Thymus (tissue), 11 donors: ENCODE measurements around the gene SNTG2. TPM values are rescaled to one million over a fixed set of nuclear protein-coding genes. Genes with fewer than 3 reads are reported as not detected.

Source experiments
- DNase-seq, 9 donors: peaks; one replicate each; pipeline ENCODE4 v3.0.0-alpha.2; 2013; ENCODE audit warnings: low spot score in 9 of 9, low read depth in 6 of 9, missing footprints in 1 of 9
- H3K27ac ChIP-seq, 2 donors: one replicate each; pipeline ENCODE4 v1.5.1; 2013; ENCODE audit warnings: control low read depth in 1 of 2, low read depth in 1 of 2, low read length in 1 of 2, mild to moderate bottlenecking in 1 of 2, moderate library complexity in 1 of 2
- H3K27me3 ChIP-seq, 2 donors: one replicate each; pipeline ENCODE4 v1.5.1; 2013; ENCODE audit warnings: low read length in 1 of 2; ENCODE audit not compliant: control insufficient read depth in 2 of 2, insufficient read depth in 1 of 2
- H3K36me3 ChIP-seq, 2 donors: one replicate each; pipeline ENCODE4 v1.5.1; 2013; ENCODE audit warnings: low read length in 1 of 2, mild to moderate bottlenecking in 1 of 2, moderate library complexity in 1 of 2; ENCODE audit not compliant: control insufficient read depth in 2 of 2, insufficient read depth in 2 of 2
- H3K4me1 ChIP-seq, 2 donors: one replicate each; pipeline ENCODE4 v1.5.1; 2013; ENCODE audit warnings: low read length in 2 of 2; ENCODE audit not compliant: control insufficient read depth in 2 of 2, insufficient read depth in 2 of 2
- H3K4me3 ChIP-seq, 2 donors: one replicate each; pipeline ENCODE4 v1.5.1; 2013; ENCODE audit warnings: low read length in 2 of 2, control low read depth in 1 of 2, mild to moderate bottlenecking in 1 of 2
- H3K9me3 ChIP-seq, 2 donors: one replicate each; pipeline ENCODE4 v1.5.1; 2013; ENCODE audit warnings: low read length in 1 of 2, mild to moderate bottlenecking in 1 of 2; ENCODE audit not compliant: control insufficient read depth in 2 of 2, insufficient read depth in 1 of 2
- WGBS: extraction: QIAGEN DNeasy Blood & Tissue Kit; methylation state at CpG from one replicate; pipeline ENCODE4 v1.1.7; 2013; 5-methylcytosine and 5-hydroxymethylcytosine counted together
- polyA plus RNA-seq: library from polyadenylated mRNA; stranded (reverse); fragments of 200-250 nt; gene quantifications from one replicate; pipeline ENCODE4 v1.2.3, GENCODE V29; 2013
- total RNA-seq: library from RNA; stranded (reverse); fragments of 120-200 nt; gene quantifications from one replicate; pipeline ENCODE4 v1.2.4, GENCODE V29; 2013
- donor health status: healthy.

Gene SNTG2
- total and polyA plus RNA-seq, 2 donors = 0.33 to 1.2 TPM

- Histone ChIP-seq H3K27ac (no peak overlapping the region), H3K36me3 (no peaks in the 10 kb centered on the region), H3K9me3 (no peaks in the 10 kb centered on the region), H3K4me1 (no peaks in the 10 kb centered on the region), H3K4me3 (no peak overlapping the region), H3K27me3 (no peaks in the 10 kb centered on the region)
- no peak for DNase-seq
- 93% methylated on average over 20 of the region's 20 CpGs for WGBS
These were observed 336.8 kb downstream of the SNTG2 start for GRCh38 chr2:1287427-1287826.

DNA sequence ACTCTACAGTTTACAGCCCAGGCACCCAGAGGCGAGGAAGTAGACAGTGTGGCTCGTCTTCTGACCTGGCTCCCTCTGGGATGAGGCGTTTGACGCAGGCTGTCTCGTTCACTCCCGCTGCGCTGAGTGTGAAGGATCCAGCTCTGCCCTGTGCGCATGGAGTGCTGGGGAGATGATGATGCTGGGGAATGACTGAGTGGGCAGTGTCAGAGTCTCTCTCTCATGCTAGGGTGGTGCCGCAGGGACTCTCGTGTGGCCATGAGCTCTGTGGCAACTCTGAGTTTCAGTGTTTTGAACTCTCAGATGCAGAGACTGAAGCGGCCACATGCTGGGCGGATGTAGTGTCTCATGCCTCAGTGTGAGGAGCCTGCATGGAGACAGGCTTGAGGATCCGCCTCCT lies 344.3 kb downstream of the SNTG2 start:
- Histone ChIP-seq H3K4me3 (no peak overlapping the region), H3K27me3 (no peaks in the 10 kb centered on the region), H3K4me1 (no peaks in the 10 kb centered on the region), H3K36me3 (no peaks in the 10 kb centered on the region), H3K27ac (no peak overlapping the region), H3K9me3 (peaks cover 0 to 5% of the 10 kb centered on the region in 2 donors)
- WGBS = 96% methylated on average over 13 of the region's 13 CpGs
- no peak for DNase-seq

DNA sequence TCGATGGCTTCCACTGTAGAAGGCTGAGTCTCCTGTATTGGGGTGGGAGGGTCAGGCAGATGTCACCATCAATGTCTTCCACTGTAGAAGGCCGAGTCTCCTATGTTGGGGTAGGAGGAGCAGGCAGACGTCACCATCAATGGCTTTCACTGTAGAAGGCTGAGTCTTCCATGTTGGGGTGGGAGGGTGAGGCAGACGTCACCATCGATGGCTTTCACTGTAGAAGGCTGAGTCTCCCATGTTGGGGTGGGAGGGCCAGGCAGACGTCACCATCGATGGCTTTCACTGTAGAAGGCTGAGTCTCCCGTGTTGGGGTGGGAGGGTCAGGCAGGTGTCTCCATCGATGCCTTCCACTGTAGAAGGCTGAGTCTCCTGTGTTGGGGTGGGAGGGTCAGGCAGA lies 345.1 kb downstream of the SNTG2 start:
- no peak for DNase-seq
- H3K4me1 ChIP-seq = no peaks in the 10 kb centered on the region
- WGBS = 96% methylated on average over 9 of the region's 9 CpGs
- H3K9me3 ChIP-seq = peaks cover 0 to 5% of the 10 kb centered on the region in 2 donors
- no peak overlapping the region for H3K4me3 ChIP-seq
- H3K36me3 ChIP-seq = no peaks in the 10 kb centered on the region
- no peak overlapping the region for H3K27ac ChIP-seq
- no peaks in the 10 kb centered on the region for H3K27me3 ChIP-seq

GRCh38 chr2:1297372-1298159 lies 346.9 kb downstream of the SNTG2 start:
- no peak overlapping the region for H3K4me3 ChIP-seq
- H3K36me3 ChIP-seq = no peaks in the 10 kb centered on the region
- H3K4me1 ChIP-seq = no peaks in the 10 kb centered on the region
- peaks cover 0 to 5% of the 10 kb centered on the region in 2 donors for H3K9me3 ChIP-seq
- no peak for DNase-seq
- no peak overlapping the region for H3K27ac ChIP-seq
- 86% methylated on average over 17 of the region's 17 CpGs for WGBS
- H3K27me3 ChIP-seq = no peaks in the 10 kb centered on the region

DNA sequence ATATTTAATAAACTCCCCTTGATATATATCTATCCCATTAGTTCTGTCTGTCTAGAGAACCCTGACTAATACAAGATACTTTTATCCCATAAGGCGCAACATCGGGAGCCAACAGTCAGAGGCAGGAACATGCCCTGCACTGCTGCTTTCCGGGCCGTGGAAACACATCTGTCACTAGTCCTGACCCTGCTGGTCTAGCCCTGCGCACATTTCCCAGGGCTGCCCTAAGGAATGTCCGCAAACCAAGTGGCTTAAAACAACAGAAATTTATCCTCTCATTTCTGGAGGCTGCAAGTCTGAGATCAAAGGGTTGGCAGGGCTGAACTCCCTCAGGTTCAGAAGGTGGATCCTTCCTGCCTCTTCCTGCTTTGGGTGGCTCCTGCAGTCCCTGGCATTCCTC lies 348.4 kb downstream of the SNTG2 start:
- no peak for DNase-seq
- Histone ChIP-seq H3K27me3 (no peaks in the 10 kb centered on the region), H3K36me3 (no peaks in the 10 kb centered on the region), H3K4me3 (no peak overlapping the region), H3K27ac (no peak overlapping the region), H3K4me1 (no peaks in the 10 kb centered on the region), H3K9me3 (peaks cover 0 to 5% of the 10 kb centered on the region in 2 donors)
- WGBS = 95% methylated on average over 6 of the region's 6 CpGs

DNA sequence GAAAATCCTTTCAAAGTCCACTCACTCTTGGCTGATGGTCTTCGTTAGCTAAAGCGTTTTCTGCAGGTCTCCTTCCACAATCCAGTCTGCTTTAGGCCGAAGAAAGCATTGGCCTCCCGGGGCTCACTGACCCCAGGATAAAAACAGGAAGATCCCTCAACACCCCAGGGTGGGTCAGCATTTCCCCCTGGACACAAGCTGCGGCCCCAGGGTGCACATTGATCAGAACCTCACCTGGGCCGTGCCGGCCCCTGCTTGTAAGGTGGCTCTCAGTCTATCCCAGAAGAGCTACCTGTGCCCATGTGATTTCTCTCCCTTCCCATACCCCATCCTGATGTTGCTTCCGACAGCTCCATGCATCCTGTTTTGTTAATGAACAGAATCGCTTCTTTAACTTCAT lies 349.6 kb downstream of the SNTG2 start:
- 92% methylated on average over 9 of the region's 9 CpGs for WGBS
- H3K27me3 ChIP-seq = no peaks in the 10 kb centered on the region
- no peak overlapping the region for H3K4me3 ChIP-seq
- H3K9me3 ChIP-seq = no peaks in the 10 kb centered on the region
- no peaks in the 10 kb centered on the region for H3K4me1 ChIP-seq
- H3K36me3 ChIP-seq = no peaks in the 10 kb centered on the region
- H3K27ac ChIP-seq = no peak overlapping the region
- no peak for DNase-seq

- DNase-seq = no peak
- Histone ChIP-seq H3K9me3 (no peaks in the 10 kb centered on the region), H3K4me3 (no peak overlapping the region), H3K27me3 (no peaks in the 10 kb centered on the region), H3K4me1 (no peaks in the 10 kb centered on the region), H3K27ac (no peak overlapping the region), H3K36me3 (no peaks in the 10 kb centered on the region)
- WGBS = 94% methylated on average over 5 of the region's 5 CpGs
These were observed 350.4 kb downstream of the SNTG2 start for GRCh38 chr2:1301056-1301455.

DNA sequence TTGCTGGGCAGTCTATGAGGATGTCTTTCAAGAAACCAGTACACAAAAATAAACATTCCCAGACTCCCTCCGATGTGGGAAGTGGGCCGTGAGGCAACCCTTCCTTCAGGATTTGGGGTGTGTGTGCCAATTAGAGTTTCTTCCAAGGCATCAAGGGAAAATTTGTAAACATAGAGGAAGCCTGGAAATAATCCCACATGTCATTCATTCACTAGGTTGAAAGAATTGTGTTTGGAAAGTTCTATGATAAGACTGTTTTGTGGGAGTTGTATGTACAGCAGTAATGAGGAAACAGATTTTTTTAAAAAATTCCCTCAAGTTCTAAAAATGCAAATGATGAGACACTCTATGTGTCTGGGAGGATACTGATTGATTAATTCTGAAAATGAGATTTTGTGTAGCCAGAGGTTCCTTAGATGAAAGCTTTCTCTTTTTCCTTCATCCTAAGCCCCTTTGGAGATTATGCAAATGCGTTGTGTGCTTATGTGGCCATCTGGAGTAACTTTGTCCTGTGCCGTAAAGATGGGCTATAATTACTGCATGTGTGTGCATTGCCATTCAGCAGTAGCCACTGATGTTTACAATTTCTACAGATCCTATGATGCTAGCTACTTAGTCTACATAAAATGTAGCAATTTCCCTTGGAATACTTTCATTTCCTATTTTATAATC lies 354.8 kb downstream of the SNTG2 start:
- WGBS = 89% methylated on average over 4 of the region's 4 CpGs
- no peaks in the 10 kb centered on the region for H3K9me3 ChIP-seq
- no peak for DNase-seq
- H3K4me1 ChIP-seq = no peaks in the 10 kb centered on the region
- no peaks in the 10 kb centered on the region for H3K27me3 ChIP-seq
- no peaks in the 10 kb centered on the region for H3K36me3 ChIP-seq
- no peak overlapping the region for H3K27ac ChIP-seq
- no peak overlapping the region for H3K4me3 ChIP-seq

DNA sequence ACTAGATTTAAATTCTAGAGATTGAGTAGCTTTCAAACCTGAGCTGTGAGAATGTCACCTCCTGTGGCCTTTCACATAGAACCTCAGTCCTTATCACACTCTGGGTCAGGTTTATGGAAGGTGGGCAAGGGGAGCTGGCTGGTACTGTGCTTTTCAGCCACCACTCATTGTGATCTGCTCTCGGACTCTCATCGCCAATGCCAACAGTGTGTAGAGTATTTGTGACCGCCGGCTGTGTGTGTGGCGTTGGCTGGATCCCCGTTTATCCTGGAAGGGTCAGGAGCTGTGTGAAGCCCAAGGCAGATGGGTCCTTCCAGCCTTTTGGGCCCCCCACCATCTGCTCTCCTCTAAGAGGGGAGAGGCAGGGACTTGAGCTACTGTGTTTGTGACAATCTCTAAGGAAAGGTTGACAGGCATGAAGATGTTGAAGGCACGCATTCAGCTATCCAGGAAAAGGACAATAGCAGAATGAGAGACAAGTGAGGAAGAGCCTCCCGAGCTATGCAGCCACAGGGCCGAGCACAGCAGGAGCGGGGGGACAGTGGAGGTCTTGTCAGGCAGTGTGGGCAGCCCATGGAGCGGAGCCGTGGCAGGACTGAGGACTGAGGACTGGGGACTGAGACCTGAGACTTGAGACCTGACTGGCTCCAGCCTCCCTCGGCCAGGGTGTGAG lies 355.5 kb downstream of the SNTG2 start:
- Histone ChIP-seq H3K4me3 (no peak overlapping the region), H3K27ac (no peak overlapping the region), H3K9me3 (no peaks in the 10 kb centered on the region), H3K4me1 (no peaks in the 10 kb centered on the region), H3K27me3 (no peaks in the 10 kb centered on the region), H3K36me3 (no peaks in the 10 kb centered on the region)
- no peak for DNase-seq
- 92% methylated on average over 13 of the region's 13 CpGs for WGBS
